GM19324 (cell line): Measurements from ENCODE around the gene OR10K2.
"Not testable (repeated sequence)": the region's sequence is repeated elsewhere in the genome, so short reads cannot be mapped to it uniquely, and the experiment has no call there.

ENCODE experiments used
- ATAC-seq: cut with Tn5 transposase; IDR thresholded peaks from one replicate; pipeline ENCODE4 v1.9.1; 2021; ENCODE audit warnings: mild to moderate bottlenecking, moderate library complexity; ENCODE audit not compliant: unreplicated experiment, low FRiP score

Gene OR10K2

GRCh38 chr1:158374101-158374500 is 51.9 kb downstream of the OR10K2 start:
- not testable (repeated sequence) for ATAC-seq

- ATAC-seq = peak; percentile 59
Observed at GRCh38 chr1:158371188-158371953, 54.7 kb downstream of the OR10K2 start.
